GM21619 (cell line): ENCODE results near the gene TPP1.
A peak's percentile ranks its signal among the peaks of the same experiment; 100 is the strongest.

Source experiments
- ATAC-seq: cut with Tn5 transposase; IDR thresholded peaks from one replicate; pipeline ENCODE4 v1.9.1; 2021; ENCODE audit not compliant: unreplicated experiment

The TPP1 gene

DNA sequence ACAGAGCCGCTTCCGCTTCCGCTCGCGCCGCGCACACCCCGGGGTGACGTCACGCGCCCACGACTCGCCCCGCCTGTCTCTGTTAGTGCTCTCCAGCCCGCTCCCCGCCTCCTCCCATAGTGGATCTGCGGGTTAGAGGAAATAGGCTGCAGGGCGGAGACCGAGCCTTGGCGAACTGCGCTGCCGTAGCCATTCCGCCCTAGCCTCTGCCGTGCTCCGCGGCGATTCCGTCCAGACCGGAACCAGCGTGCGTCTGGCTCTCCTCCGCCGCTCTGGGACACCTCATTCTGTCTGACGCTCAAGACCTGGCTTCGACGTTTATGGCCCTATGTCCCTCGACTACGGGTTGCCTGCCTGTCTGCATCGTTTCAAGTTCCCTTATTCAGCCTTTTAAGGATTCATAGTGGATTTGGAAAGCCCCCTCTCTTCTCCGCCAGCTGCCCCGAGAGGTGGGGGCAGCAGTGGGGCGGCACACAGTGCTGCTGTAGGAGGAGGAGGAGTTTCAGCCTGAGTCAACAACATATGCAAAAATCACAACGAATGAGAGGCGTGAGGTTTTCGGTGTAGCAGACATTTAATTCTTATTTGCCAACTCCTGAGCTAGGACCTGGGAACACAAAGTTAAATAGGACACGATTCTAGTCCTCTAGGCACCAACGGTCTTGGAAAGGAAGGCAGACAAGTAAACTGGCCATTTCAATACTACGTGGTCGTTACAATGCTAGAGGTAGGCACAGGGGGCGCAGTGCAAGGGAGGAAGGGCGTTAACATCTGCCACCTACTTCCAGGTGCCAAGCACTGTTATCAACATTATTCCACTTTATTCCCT lies 6.8 kb downstream of the TPP1 start, which contains the start of gene TAF10:
TSS of gene TAF10 (minus strand) at position 4 of the 829 bp plus-strand sequence. CDS start 27 bp downstream, outside the sequence.
- peak; percentile 88 for ATAC-seq

GRCh38 chr11:6611963-6612212 lies 7.3 kb downstream of the TPP1 start:
- peak; percentile 6 for ATAC-seq

DNA sequence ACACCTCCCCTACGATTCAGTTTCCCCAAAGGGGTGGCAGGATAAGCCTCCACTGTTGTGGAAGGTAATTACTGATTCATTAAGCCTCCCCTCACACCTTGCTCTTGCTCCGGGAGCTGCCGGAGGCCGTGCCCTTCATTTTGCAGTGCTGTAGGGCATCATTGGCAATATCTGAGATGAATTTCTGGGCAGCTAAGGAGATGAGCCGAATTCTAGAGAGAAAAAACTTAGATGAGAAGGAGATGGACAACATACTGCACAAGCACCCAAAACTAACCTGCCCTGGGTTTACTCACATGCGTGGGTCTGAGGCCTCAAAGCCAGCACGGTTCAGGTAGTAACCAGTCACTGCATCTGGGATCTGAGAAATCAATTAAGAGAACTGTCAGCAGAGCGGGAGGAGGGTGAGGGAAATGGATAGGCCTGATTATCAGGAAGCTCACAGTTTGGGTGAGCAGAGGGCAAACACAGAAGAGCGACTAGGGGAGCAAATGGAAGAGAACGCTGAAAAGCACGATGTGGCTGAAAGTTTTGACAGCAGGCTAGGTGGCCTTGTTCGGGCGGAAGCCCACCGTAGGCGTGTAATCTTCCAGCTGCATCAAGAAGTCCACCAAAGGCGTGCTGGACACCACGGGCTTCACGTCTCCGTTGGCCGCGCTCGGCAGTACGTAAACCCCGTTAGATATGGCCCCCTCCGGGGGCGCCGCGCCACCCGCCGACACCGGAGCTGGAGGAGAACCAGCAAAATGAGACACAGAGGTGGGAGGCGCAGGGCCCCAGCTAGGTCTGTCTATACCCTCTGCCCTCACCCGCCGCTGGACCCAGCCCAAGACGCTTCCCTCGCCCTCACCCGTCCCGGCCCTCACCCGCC lies 7.9 kb downstream of the TPP1 start:
- no peak for ATAC-seq

DNA sequence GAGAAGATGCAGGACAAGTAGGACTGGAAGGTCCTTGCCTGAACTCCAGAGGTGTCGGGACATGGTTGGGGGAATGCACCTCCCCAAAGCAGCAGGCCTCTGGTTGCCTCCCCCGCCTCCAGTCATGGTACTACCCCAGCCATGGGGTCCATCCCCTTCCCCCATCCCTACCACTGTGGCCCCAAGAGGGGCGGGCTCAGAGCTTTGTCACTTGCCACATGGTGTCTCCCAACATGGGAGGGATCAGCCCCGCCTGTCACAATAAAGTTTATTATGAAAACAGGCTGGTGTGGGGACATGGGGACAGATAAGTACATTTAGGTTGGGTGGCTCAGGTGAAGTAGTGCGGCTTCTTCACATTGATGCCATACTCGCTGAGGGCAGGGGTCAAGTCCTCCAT lies 8.6 kb downstream of the TPP1 start:
- no peak for ATAC-seq

DNA sequence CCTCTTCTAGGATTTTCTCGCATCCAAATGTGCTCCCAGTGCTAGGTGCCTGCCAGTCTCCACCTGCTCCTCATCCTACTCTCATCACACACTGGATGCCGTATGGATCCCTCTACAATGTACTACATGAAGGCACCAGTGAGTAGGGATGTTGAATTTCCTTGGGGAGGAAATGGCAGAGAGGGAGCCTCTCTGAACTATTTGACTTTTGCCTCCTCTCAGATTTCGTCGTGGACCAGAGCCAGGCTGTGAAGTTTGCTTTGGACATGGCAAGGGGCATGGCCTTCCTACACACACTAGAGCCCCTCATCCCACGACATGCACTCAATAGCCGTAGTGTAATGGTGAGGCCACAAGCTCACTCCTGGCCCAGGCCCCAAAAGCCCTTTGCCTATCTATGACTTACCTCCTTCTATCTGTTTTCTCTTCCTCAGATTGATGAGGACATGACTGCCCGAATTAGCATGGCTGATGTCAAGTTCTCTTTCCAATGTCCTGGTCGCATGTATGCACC lies 9.7 kb downstream of the TPP1 start:
- ATAC-seq, result no peak

DNA sequence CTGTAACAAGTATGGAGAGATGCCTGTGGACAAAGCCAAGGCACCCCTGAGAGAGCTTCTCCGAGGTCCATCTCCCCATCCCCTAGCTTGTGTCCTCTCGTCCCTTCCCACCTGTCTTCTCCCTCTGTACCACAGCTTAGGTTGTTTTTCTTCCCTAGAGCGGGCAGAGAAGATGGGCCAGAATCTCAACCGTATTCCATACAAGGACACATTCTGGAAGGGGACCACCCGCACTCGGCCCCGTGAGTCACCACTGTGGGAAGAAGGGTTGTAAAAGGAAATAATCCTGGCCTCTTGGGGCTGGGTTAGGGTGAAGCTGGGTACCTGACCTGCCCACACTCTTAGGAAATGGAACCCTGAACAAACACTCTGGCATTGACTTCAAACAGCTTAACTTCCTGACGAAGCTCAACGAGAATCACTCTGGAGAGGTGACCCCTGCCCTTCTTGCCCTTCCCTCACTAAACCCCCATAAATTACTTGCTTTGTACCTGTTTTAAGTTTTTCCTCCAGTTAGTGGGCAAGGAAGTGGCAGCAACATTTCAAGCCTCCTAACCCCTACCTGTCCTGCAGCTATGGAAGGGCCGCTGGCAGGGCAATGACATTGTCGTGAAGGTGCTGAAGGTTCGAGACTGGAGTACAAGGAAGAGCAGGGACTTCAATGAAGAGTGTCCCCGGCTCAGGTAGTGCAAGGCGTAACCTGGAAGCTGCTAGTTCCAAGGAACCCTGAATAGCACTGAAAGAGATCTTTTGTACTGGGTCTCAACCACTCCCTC lies 10.3 kb downstream of the TPP1 start:
- ATAC-seq, result no peak

GRCh38 chr11:6608011-6608410 lies 11.2 kb downstream of the TPP1 start:
- ATAC-seq, result no peak

DNA sequence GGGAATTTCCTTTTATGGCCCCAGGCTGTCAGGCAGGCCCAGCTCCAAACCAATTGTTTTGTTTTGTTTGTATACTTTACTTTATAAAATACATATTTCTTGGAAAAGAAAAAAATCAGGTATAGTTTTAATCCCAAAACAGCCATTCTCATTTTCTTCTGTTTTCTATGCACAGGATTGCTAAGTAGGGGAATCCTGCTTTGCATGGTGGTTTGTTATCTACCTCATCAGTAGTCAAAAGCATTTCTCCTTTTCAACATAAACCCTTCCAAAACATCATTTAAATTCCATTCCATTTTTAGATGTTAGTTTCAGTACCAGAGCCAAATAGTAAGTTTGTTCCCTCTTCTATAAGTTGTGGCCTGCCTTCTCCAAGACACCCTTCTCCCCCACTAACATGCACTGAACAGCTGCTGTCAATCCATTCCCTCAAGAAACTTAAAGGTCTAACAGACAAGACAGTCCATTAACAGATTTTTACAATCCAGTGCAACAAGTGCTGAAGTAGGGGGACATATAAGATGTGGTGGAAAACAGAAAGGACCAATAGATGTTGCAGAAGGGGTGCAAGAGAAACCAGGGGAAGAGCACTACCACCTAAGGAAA lies 11.9 kb downstream of the TPP1 start:
- no peak for ATAC-seq

GRCh38 chr11:6606471-6607189 lies 12.6 kb downstream of the TPP1 start:
- ATAC-seq, result peak; percentile 49

DNA sequence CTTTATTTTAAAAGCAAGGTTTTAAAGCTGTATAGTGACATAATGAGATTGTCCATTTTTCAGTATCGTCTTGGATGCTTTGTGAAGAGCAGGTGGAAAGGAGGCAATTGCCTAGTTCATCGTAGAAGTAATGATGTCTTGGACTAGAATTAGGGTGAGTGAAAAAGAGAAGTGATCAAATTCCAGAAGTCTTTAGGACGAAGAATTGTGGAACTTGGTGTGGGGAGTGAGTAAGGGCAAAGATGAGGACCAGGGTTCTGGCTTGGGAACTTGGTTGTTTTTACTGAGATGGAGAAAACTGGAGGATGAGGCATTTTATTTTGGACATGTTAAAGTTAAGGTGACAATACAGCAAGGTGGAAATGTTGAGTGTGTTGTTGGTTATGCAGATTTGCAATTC lies 14.4 kb downstream of the TPP1 start:
- no peak for ATAC-seq

DNA sequence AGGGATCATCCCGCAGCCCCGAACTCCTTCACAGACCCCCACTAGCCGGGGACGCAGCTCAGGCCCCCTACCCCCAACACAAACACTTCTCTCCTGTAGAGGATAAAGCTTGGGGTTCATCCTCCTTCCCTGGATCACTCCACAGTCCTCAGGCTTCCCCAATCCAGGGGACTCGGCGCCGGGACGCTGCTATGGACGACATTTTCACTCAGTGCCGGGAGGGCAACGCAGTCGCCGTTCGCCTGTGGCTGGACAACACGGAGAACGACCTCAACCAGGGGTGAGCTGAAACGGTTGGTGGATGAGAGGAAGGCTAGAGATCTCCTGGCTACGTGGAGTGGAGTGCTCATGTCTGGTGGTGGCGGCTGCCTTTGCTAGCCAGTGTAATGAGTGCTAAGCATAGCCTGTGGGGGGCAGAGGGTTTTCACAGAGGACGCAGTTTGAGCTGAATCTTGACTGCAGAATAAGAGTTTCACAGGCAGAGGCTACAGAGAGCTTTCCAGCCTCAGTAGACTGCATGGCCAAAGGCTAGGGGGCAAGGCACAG lies 15.1 kb downstream of the TPP1 start:
- peak; percentile 35 for ATAC-seq

- peak; percentile 67 for ATAC-seq
Observed at GRCh38 chr11:6603287-6604080, 15.7 kb downstream of the TPP1 start, which contains the start of the genes ILK and RRP8. Gene ILK, plus strand, starts transcription at chr11:6603774. Its CDS starts 498 bp downstream, at chr11:6604272. Gene RRP8, minus strand, starts transcription at chr11:6603616. Its CDS starts 114 bp downstream, at chr11:6603502.

DNA sequence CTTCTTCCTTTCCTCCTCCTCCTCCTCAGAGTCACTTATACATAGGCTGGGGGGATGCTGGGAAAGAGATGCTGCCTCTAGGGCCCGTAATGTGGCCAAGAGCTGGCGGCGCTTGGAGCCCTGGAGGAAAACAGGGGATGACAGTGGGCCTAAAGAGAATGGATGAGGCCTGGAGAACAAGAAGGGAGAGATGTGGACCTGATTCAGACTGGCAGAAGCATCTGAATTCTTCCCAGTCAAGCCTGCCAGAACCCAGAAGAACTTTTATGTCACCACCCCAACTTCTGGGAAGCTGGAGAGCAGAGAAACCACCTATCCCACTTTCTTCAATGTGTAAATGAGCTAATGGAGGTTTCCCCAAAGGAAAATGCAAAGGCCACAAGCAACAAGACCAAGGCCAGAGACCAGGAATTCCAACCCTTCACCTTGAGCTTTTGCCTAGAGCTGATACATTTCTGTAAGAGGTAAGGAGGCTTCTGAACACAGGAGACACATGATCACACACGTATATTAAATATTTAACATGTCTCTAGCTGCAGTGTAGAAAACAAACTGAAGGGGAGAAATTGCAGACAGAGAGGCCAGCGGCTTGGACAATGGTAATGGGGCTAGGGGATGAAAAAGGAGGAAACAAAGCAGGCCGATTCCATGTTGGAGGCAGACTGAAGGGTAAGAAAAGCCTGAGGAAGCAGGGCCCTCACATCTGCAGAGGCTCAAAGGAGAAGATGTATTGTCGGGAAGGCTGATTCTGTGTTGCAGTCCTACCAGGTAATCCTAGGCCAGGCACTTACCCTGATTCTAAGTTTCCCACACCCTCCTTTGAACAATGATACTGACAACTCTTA lies 16.9 kb downstream of the TPP1 start:
- ATAC-seq, result no peak

- ATAC-seq, result no peak
Observed at GRCh38 chr11:6601041-6601461, 18.2 kb downstream of the TPP1 start.

DNA sequence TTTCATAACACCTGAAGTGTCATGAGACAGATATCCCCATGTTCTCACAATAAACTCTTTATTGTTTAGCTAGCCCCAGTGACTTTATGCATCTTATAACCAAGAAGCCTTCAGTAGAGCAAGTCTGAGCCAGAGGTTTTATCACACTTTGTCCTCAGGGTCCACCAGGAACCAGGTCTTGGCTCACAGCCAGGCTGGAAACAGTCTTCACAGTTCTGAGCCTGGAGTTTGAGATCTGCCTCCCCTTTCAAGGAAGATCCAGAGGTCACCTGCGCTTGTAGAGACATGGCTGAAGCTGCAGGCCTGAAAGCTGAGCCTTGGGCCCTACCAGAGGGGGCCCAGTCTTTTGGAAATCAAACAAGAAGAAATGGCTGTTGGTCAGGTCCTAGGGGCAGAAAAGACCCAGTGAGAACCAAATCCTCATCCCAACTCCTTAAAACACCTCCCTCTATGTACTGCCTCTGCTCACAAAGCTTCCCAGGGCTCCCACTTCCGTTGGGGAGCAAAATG lies 19.3 kb downstream of the TPP1 start:
- no peak for ATAC-seq

DNA sequence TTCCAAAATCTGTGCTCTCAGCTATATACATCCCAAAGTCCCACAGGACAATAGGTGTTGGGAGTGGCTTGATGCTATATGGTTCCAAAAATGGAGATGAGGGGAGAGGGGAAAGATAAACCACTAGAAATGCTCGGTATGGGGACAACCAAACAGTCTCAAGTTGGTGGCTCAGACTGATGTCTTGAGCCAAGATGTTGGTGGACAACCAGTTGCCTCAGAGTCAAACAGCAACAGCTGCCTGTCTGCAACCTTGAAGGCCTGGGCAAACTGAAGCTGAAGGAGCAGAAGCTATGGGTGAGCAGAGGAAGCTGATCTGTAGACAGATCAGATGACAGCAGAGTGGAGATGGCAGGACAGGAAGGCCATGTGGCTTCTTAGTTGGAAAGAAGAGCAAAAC lies 19.8 kb downstream of the TPP1 start:
- ATAC-seq, result no peak

GRCh38 chr11:6598555-6598954 lies 20.7 kb downstream of the TPP1 start:
- no peak for ATAC-seq
